Kidney glomerular epithelial cell (primary cell): ENCODE measurements around the gene DCDC2C.

Source experiments
- DNase-seq: peaks from one replicate; lab custom pipeline; 2025; lab: John Stamatoyannopoulos, UW

DCDC2C gene

GRCh38 chr2:3672861-3673678, 30.3 kb upstream of the DCDC2C start:
- no peak for DNase-seq

- no peak for DNase-seq
Observed at GRCh38 chr2:3674066-3674845, 29.1 kb upstream of the DCDC2C start.

GRCh38 chr2:3675687-3676086, 27.7 kb upstream of the DCDC2C start:
- no peak for DNase-seq

- no peak for DNase-seq
Observed at GRCh38 chr2:3677436-3677835, 25.9 kb upstream of the DCDC2C start.

- no peak for DNase-seq
Observed at GRCh38 chr2:3678212-3678611, 25.2 kb upstream of the DCDC2C start.

GRCh38 chr2:3679180-3679579, 24.2 kb upstream of the DCDC2C start:
- DNase-seq, result no peak

GRCh38 chr2:3679616-3680393, 23.6 kb upstream of the DCDC2C start:
- DNase-seq, result no peak

- DNase-seq, result no peak
Observed at GRCh38 chr2:3680548-3681345, 22.6 kb upstream of the DCDC2C start.

GRCh38 chr2:3681625-3682024, 21.8 kb upstream of the DCDC2C start:
- no peak for DNase-seq

- DNase-seq, result no peak
Observed at GRCh38 chr2:3682811-3683210, 20.6 kb upstream of the DCDC2C start.

- DNase-seq, result no peak
Observed at GRCh38 chr2:3683748-3684454, 19.5 kb upstream of the DCDC2C start.

- no peak for DNase-seq
Observed at GRCh38 chr2:3689998-3690748, 13.2 kb upstream of the DCDC2C start.

GRCh38 chr2:3692375-3692774, 11.0 kb upstream of the DCDC2C start:
- peak; percentile 7 for DNase-seq

GRCh38 chr2:3696545-3696944, 6.8 kb upstream of the DCDC2C start:
- no peak for DNase-seq

- no peak for DNase-seq
Observed at GRCh38 chr2:3701071-3701470, 2.3 kb upstream of the DCDC2C start.

GRCh38 chr2:3703757-3704355, 481 bp downstream of the DCDC2C start:
- DNase-seq, result no peak

GRCh38 chr2:3704692-3705091, 1.3 kb downstream of the DCDC2C start:
- no peak for DNase-seq

GRCh38 chr2:3705782-3706181, 2.4 kb downstream of the DCDC2C start:
- no peak for DNase-seq

- DNase-seq, result no peak
Observed at GRCh38 chr2:3706892-3707291, 3.5 kb downstream of the DCDC2C start.

GRCh38 chr2:3708576-3708975, 5.2 kb downstream of the DCDC2C start:
- DNase-seq, result no peak
